Measurements from ENCODE around the gene TXNRD1. TPM values are rescaled to one million over a fixed set of nuclear protein-coding genes. Genes with fewer than 3 reads are reported as not detected.

Gene TXNRD1
- total and polyA plus RNA-seq, 5 donors from 2014 or later = 26.5 to 47.7 (median 34.2) TPM

GRCh38 chr12:104182621-104183378 is 32.8 kb upstream of the TXNRD1 start:
- Histone ChIP-seq H3K4me1 (ENCODE audit: control insufficient read depth, insufficient read depth, low read length, poor library complexity, severe bottlenecking) (no peaks in the 10 kb centered on the region), H3K27ac (ENCODE audit: insufficient read depth, low read length, poor library complexity, severe bottlenecking) (no peak overlapping the region), H3K27me3 (ENCODE audit: control insufficient read depth, insufficient read depth, low read length) (no peaks in the 10 kb centered on the region), H3K4me3 (ENCODE audit: low read depth, low read length) (no peak overlapping the region), H3K36me3 (ENCODE audit: control insufficient read depth, insufficient read depth, low read length) (no peaks in the 10 kb centered on the region), H3K9me3 (ENCODE audit: control insufficient read depth in 2 of 2, low read length in 2 of 2) (no peaks in the 10 kb centered on the region)
- no peak overlapping the region for H3K4me3 Mint-ChIP-seq
- ATAC-seq (ENCODE audit: low read depth in 2 of 2) (no peak), DNase-seq (no peak)
- H3K9me3 Mint-ChIP-seq = peaks cover 0 to 5% (median 0%) of the 10 kb centered on the region in 7 donors
- H3K36me3 Mint-ChIP-seq = no peaks in the 10 kb centered on the region
- no peaks in the 10 kb centered on the region for H3K4me1 Mint-ChIP-seq
- H3K27me3 Mint-ChIP-seq = peaks cover 23% of the 10 kb centered on the region
- H3K27ac Mint-ChIP-seq = no peak overlapping the region

GRCh38 chr12:104183443-104183842 is 32.1 kb upstream of the TXNRD1 start:
- Mint-ChIP-seq H3K9me3 (peaks cover 0 to 5% (median 0%) of the 10 kb centered on the region in 7 donors), H3K27ac (no peak overlapping the region), H3K36me3 (no peaks in the 10 kb centered on the region), H3K4me1 (no peaks in the 10 kb centered on the region), H3K27me3 (peaks cover 16% of the 10 kb centered on the region), H3K4me3 (no peak overlapping the region)
- H3K27me3 ChIP-seq (ENCODE audit: control insufficient read depth, insufficient read depth, low read length) = no peaks in the 10 kb centered on the region
- DNase-seq (no peak), ATAC-seq (ENCODE audit: low read depth in 2 of 2) (no peak)
- no peaks in the 10 kb centered on the region for H3K36me3 ChIP-seq (ENCODE audit: control insufficient read depth, insufficient read depth, low read length)
- H3K4me1 ChIP-seq (ENCODE audit: control insufficient read depth, insufficient read depth, low read length, poor library complexity, severe bottlenecking) = no peaks in the 10 kb centered on the region
- H3K9me3 ChIP-seq (ENCODE audit: control insufficient read depth in 2 of 2, low read length in 2 of 2) = no peaks in the 10 kb centered on the region
- H3K4me3 ChIP-seq (ENCODE audit: low read depth, low read length) = no peak overlapping the region
- no peak overlapping the region for H3K27ac ChIP-seq (ENCODE audit: insufficient read depth, low read length, poor library complexity, severe bottlenecking)

GRCh38 chr12:104187446-104188155 is 28.0 kb upstream of the TXNRD1 start:
- no peaks in the 10 kb centered on the region for H3K36me3 ChIP-seq (ENCODE audit: control insufficient read depth, insufficient read depth, low read length)
- no peaks in the 10 kb centered on the region for H3K27me3 ChIP-seq (ENCODE audit: control insufficient read depth, insufficient read depth, low read length)
- no peak overlapping the region for H3K27ac ChIP-seq (ENCODE audit: insufficient read depth, low read length, poor library complexity, severe bottlenecking)
- H3K9me3 ChIP-seq (ENCODE audit: control insufficient read depth in 2 of 2, low read length in 2 of 2) = no peaks in the 10 kb centered on the region
- DNase-seq (no peak), ATAC-seq (ENCODE audit: low read depth in 2 of 2) (no peak)
- Mint-ChIP-seq H3K9me3 (peaks cover 0 to 5% (median 0%) of the 10 kb centered on the region in 7 donors), H3K27me3 (peaks cover 5% of the 10 kb centered on the region), H3K27ac (no peak overlapping the region), H3K36me3 (no peaks in the 10 kb centered on the region), H3K4me1 (no peaks in the 10 kb centered on the region), H3K4me3 (no peak overlapping the region)
- H3K4me3 ChIP-seq (ENCODE audit: low read depth, low read length) = no peak overlapping the region
- H3K4me1 ChIP-seq (ENCODE audit: control insufficient read depth, insufficient read depth, low read length, poor library complexity, severe bottlenecking) = no peaks in the 10 kb centered on the region

- no peaks in the 10 kb centered on the region for H3K27me3 ChIP-seq (ENCODE audit: control insufficient read depth, insufficient read depth, low read length)
- DNase-seq = no peak
- Mint-ChIP-seq H3K4me3 (no peak overlapping the region), H3K27ac (no peak overlapping the region), H3K4me1 (no peaks in the 10 kb centered on the region), H3K27me3 (peaks cover 5% of the 10 kb centered on the region), H3K9me3 (peaks cover 0 to 5% (median 0%) of the 10 kb centered on the region in 7 donors), H3K36me3 (no peaks in the 10 kb centered on the region)
- H3K27ac ChIP-seq (ENCODE audit: insufficient read depth, low read length, poor library complexity, severe bottlenecking) = no peak overlapping the region
- no peaks in the 10 kb centered on the region for H3K9me3 ChIP-seq (ENCODE audit: control insufficient read depth in 2 of 2, low read length in 2 of 2)
- no peak overlapping the region for H3K4me3 ChIP-seq (ENCODE audit: low read depth, low read length)
- no peak for ATAC-seq (ENCODE audit: low read depth in 2 of 2)
- no peaks in the 10 kb centered on the region for H3K36me3 ChIP-seq (ENCODE audit: control insufficient read depth, insufficient read depth, low read length)
- H3K4me1 ChIP-seq (ENCODE audit: control insufficient read depth, insufficient read depth, low read length, poor library complexity, severe bottlenecking) = no peaks in the 10 kb centered on the region
These were observed 27.0 kb upstream of the TXNRD1 start for GRCh38 chr12:104188534-104188933.

- no peaks in the 10 kb centered on the region for H3K9me3 ChIP-seq (ENCODE audit: control insufficient read depth in 2 of 2, low read length in 2 of 2)
- Mint-ChIP-seq H3K4me1 (no peaks in the 10 kb centered on the region), H3K36me3 (no peaks in the 10 kb centered on the region), H3K4me3 (no peak overlapping the region), H3K9me3 (peaks cover 0 to 3% (median 0%) of the 10 kb centered on the region in 7 donors), H3K27ac (peak overlapping the region in 1 of 3 donors; percentile 40), H3K27me3 (peaks cover 11% of the 10 kb centered on the region)
- H3K27ac ChIP-seq (ENCODE audit: insufficient read depth, low read length, poor library complexity, severe bottlenecking) = no peak overlapping the region
- ATAC-seq (ENCODE audit: low read depth in 2 of 2) (no peak), DNase-seq (no peak)
- no peaks in the 10 kb centered on the region for H3K36me3 ChIP-seq (ENCODE audit: control insufficient read depth, insufficient read depth, low read length)
- no peaks in the 10 kb centered on the region for H3K4me1 ChIP-seq (ENCODE audit: control insufficient read depth, insufficient read depth, low read length, poor library complexity, severe bottlenecking)
- no peak overlapping the region for H3K4me3 ChIP-seq (ENCODE audit: low read depth, low read length)
- H3K27me3 ChIP-seq (ENCODE audit: control insufficient read depth, insufficient read depth, low read length) = no peaks in the 10 kb centered on the region
These were observed 25.5 kb upstream of the TXNRD1 start for GRCh38 chr12:104189915-104190555.

GRCh38 chr12:104190641-104191176 is 24.9 kb upstream of the TXNRD1 start:
- ATAC-seq (ENCODE audit: low read depth in 2 of 2) (no peak), DNase-seq (no peak)
- H3K9me3 ChIP-seq (ENCODE audit: control insufficient read depth in 2 of 2, low read length in 2 of 2) = no peaks in the 10 kb centered on the region
- H3K27ac ChIP-seq (ENCODE audit: insufficient read depth, low read length, poor library complexity, severe bottlenecking) = no peak overlapping the region
- no peaks in the 10 kb centered on the region for H3K9me3 Mint-ChIP-seq
- H3K4me1 Mint-ChIP-seq = no peaks in the 10 kb centered on the region
- H3K4me1 ChIP-seq (ENCODE audit: control insufficient read depth, insufficient read depth, low read length, poor library complexity, severe bottlenecking) = no peaks in the 10 kb centered on the region
- no peak overlapping the region for H3K4me3 ChIP-seq (ENCODE audit: low read depth, low read length)
- H3K27me3 ChIP-seq (ENCODE audit: control insufficient read depth, insufficient read depth, low read length) = no peaks in the 10 kb centered on the region
- peaks cover 13% of the 10 kb centered on the region for H3K27me3 Mint-ChIP-seq
- no peaks in the 10 kb centered on the region for H3K36me3 Mint-ChIP-seq
- no peak overlapping the region for H3K27ac Mint-ChIP-seq
- no peaks in the 10 kb centered on the region for H3K36me3 ChIP-seq (ENCODE audit: control insufficient read depth, insufficient read depth, low read length)
- no peak overlapping the region for H3K4me3 Mint-ChIP-seq

GRCh38 chr12:104197264-104197663 is 18.3 kb upstream of the TXNRD1 start:
- Histone ChIP-seq H3K4me3 (ENCODE audit: low read depth, low read length) (no peak overlapping the region), H3K9me3 (ENCODE audit: control insufficient read depth in 2 of 2, low read length in 2 of 2) (peaks cover 4 to 7% of the 10 kb centered on the region in 2 experiments), H3K4me1 (ENCODE audit: control insufficient read depth, insufficient read depth, low read length, poor library complexity, severe bottlenecking) (no peaks in the 10 kb centered on the region), H3K27me3 (ENCODE audit: control insufficient read depth, insufficient read depth, low read length) (no peaks in the 10 kb centered on the region), H3K36me3 (ENCODE audit: control insufficient read depth, insufficient read depth, low read length) (no peaks in the 10 kb centered on the region), H3K27ac (ENCODE audit: insufficient read depth, low read length, poor library complexity, severe bottlenecking) (no peak overlapping the region)
- ATAC-seq (ENCODE audit: low read depth in 2 of 2) (no peak), DNase-seq (no peak)
- Mint-ChIP-seq H3K4me3 (no peak overlapping the region), H3K36me3 (peaks cover 4% of the 10 kb centered on the region), H3K27me3 (peaks cover 20% of the 10 kb centered on the region), H3K4me1 (peaks cover 2 to 11% (median 3%) of the 10 kb centered on the region in 4 donors), H3K9me3 (peaks cover 2 to 13% (median 5%) of the 10 kb centered on the region in 7 donors), H3K27ac (no peak overlapping the region)

All from CD4-positive, CD25-positive, alpha-beta regulatory T cell (primary cell).